Hepatocyte (in vitro differentiated cells): ENCODE data around the gene BRSK1. TPM values are rescaled to one million over a fixed set of nuclear protein-coding genes. Genes with fewer than 3 reads are reported as not detected.

Source experiments
- DNase-seq: peaks from one replicate; pipeline ENCODE4 v3.0.0-alpha.2; 2016; ENCODE audit warnings: low spot score
- H2AFZ ChIP-seq: fragments of 200-600 bp; sonication (generic); 2 replicates; pipeline ENCODE4 v1.6.0; 2016; ENCODE audit warnings: antibody characterized with exemption, mild to moderate bottlenecking
- H3K27ac ChIP-seq: fragments of 200-600 bp; sonication (generic); 2 replicates; pipeline ENCODE4 v1.5.1; 2016; ENCODE audit warnings: mild to moderate bottlenecking
- H3K27me3 ChIP-seq: fragments of 200-600 bp; sonication (generic); 2 replicates; pipeline ENCODE4 v1.6.1; 2016
- H3K36me3 ChIP-seq: fragments of 200-600 bp; sonication (generic); replicated peaks from 2 replicates; pipeline ENCODE4 v1.5.1; 2016; ENCODE audit warnings: low read depth; ENCODE audit not compliant: insufficient read depth
- H3K4me1 ChIP-seq: fragments of 200-600 bp; sonication (generic); 2 replicates; pipeline ENCODE4 v1.5.1; 2016; ENCODE audit warnings: mild to moderate bottlenecking, moderate library complexity; ENCODE audit not compliant: insufficient read depth
- H3K4me2 ChIP-seq: fragments of 200-600 bp; sonication (generic); 2 replicates; pipeline ENCODE4 v1.6.0; 2016
- H3K4me3 ChIP-seq: fragments of 200-600 bp; sonication (generic); 2 replicates; pipeline ENCODE4 v1.5.1; 2016; ENCODE audit warnings: mild to moderate bottlenecking
- H3K79me2 ChIP-seq: fragments of 200-600 bp; sonication (generic); 2 replicates; pipeline ENCODE4 v1.6.0; 2017; ENCODE audit warnings: mild to moderate bottlenecking
- H3K9me2 ChIP-seq: fragments of 200-600 bp; sonication (generic); replicated peaks from 2 replicates; pipeline ENCODE4 v1.6.0; 2017; ENCODE audit warnings: mild to moderate bottlenecking; ENCODE audit not compliant: insufficient read depth
- H3K9me3 ChIP-seq: fragments of 200-600 bp; sonication (generic); 2 replicates; pipeline ENCODE4 v1.5.1; 2016; ENCODE audit warnings: low read depth, mild to moderate bottlenecking
- H4K20me1 ChIP-seq: fragments of 200-600 bp; sonication (generic); 2 replicates; pipeline ENCODE4 v1.6.0; 2016; ENCODE audit warnings: mild to moderate bottlenecking; ENCODE audit not compliant: insufficient read depth, poor library complexity, severe bottlenecking
- CTCF ChIP-seq: fragments of 200-600 bp; sonication (generic); IDR thresholded peaks from 2 replicates; pipeline ENCODE4 v1.5.1; 2016; ENCODE audit warnings: antibody characterized with exemption, mild to moderate bottlenecking; ENCODE audit not compliant: poor library complexity
- EZH2 ChIP-seq: fragments of 200-600 bp; sonication (generic); IDR thresholded peaks from 2 replicates; pipeline ENCODE4 v1.6.1; 2016; ENCODE audit warnings: antibody characterized with exemption, mild to moderate bottlenecking, borderline replicate concordance
- EZH2phosphoT487 ChIP-seq: fragments of 200-600 bp; sonication (generic); IDR thresholded peaks from one replicate; pipeline ENCODE4 v1.6.1; 2018; ENCODE audit warnings: antibody characterized with exemption, mild to moderate bottlenecking, low read depth, moderate library complexity; ENCODE audit not compliant: unreplicated experiment, severe bottlenecking
- WGBS: methylation state at CpG from one replicate; pipeline ENCODE4 v1.1.6; 2016; ENCODE audit warnings: low lambda C conversion rate; ENCODE audit errors: missing lambda C conversion rate; 5-methylcytosine and 5-hydroxymethylcytosine counted together
- polyA plus RNA-seq: library from polyadenylated mRNA; unstranded; fragments of >200 nt; fragmentation: Nextera tagmentation; extraction: Ambion mirVana; gene quantifications from 2 replicates; pipeline ENCODE4 v1.2.1, GENCODE V29; 2016
- total RNA-seq: library from RNA; depleted of rRNA; stranded (reverse); fragments of >200 nt; gene quantifications from 2 replicates; pipeline ENCODE4 v1.2.3, GENCODE V29; 2014

Gene BRSK1
- total and polyA plus RNA-seq, 2 experiments from 2014 or later, result 2.4 to 13.2 TPM

- TF ChIP-seq EZH2phosphoT487 (no peak), EZH2 (no peak), CTCF (no peak)
- Histone ChIP-seq H4K20me1 (no peaks in the 10 kb centered on the region), H3K4me3 (no peak overlapping the region), H3K4me2 (no peak overlapping the region), H3K9me3 (no peaks in the 10 kb centered on the region), H3K36me3 (no peaks in the 10 kb centered on the region), H3K27ac (no peak overlapping the region), H3K9me2 (no peaks in the 10 kb centered on the region), H3K27me3 (no peaks in the 10 kb centered on the region), H3K79me2 (no peaks in the 10 kb centered on the region), H3K4me1 (no peaks in the 10 kb centered on the region), H2AFZ (no peak overlapping the region)
- DNase-seq, result no peak
- WGBS, result 93% methylated on average over 10 of the region's 10 CpGs
Observed at GRCh38 chr19:55299991-55300390, 16.2 kb downstream of the BRSK1 start.

- Histone ChIP-seq H3K9me3 (no peaks in the 10 kb centered on the region), H3K4me2 (no peak overlapping the region), H3K27me3 (no peaks in the 10 kb centered on the region), H3K4me1 (no peaks in the 10 kb centered on the region), H3K9me2 (no peaks in the 10 kb centered on the region), H3K36me3 (no peaks in the 10 kb centered on the region), H2AFZ (no peak overlapping the region), H3K79me2 (no peaks in the 10 kb centered on the region), H4K20me1 (no peaks in the 10 kb centered on the region), H3K27ac (no peak overlapping the region), H3K4me3 (no peak overlapping the region)
- 84% methylated on average over 15 of the region's 15 CpGs for WGBS
- no peak for TF ChIP-seq EZH2
- TF ChIP-seq EZH2phosphoT487, result no peak
- TF ChIP-seq CTCF, result no peak
- DNase-seq, result no peak
Observed at GRCh38 chr19:55300886-55301458, 17.2 kb downstream of the BRSK1 start.

GRCh38 chr19:55301459-55302317, 17.9 kb downstream of the BRSK1 start:
- H4K20me1 ChIP-seq, result no peaks in the 10 kb centered on the region
- peak; percentile 91 for DNase-seq
- 25% methylated on average over 42 of the region's 42 CpGs for WGBS
- H3K79me2 ChIP-seq, result no peaks in the 10 kb centered on the region
- no peaks in the 10 kb centered on the region for H3K9me2 ChIP-seq
- TF ChIP-seq CTCF (peak; percentile 92), EZH2phosphoT487 (no peak)
- no peaks in the 10 kb centered on the region for H3K9me3 ChIP-seq
- peak overlapping the region; percentile 79 for H2AFZ ChIP-seq
- no peaks in the 10 kb centered on the region for H3K36me3 ChIP-seq
- no peaks in the 10 kb centered on the region for H3K4me1 ChIP-seq
- H3K27ac ChIP-seq, result no peak overlapping the region
- H3K27me3 ChIP-seq, result no peaks in the 10 kb centered on the region
- H3K4me2 ChIP-seq, result peak overlapping the region; percentile 83
- H3K4me3 ChIP-seq, result no peak overlapping the region
